WTC11 (cell line): ENCODE results near the gene SBF2.

Source experiments
- CTCF ChIP-seq: fragments of 200-600 bp; IDR thresholded peaks from 2 replicates; pipeline ENCODE4 v1.8.0; 2022; ENCODE audit warnings: antibody characterized with exemption
- E2F5 ChIP-seq: sonication (generic); formaldehyde crosslinking; IDR thresholded peaks from 2 replicates; pipeline ENCODE4 v1.8.1; 2022; ENCODE audit warnings: mild to moderate bottlenecking, moderate library complexity, missing genetic modification reagents
- MAX ChIP-seq: sonication (generic); formaldehyde crosslinking; IDR thresholded peaks from 2 replicates; pipeline ENCODE4 v1.8.0; 2022; ENCODE audit warnings: mild to moderate bottlenecking, missing genetic modification reagents
- ZBTB21 ChIP-seq: sonication (generic); formaldehyde crosslinking; IDR thresholded peaks from 2 replicates; pipeline ENCODE4 v1.8.1; 2023; ENCODE audit warnings: mild to moderate bottlenecking, missing genetic modification reagents, borderline replicate concordance

GRCh38 chr11:9956483-9956882 lies 337.5 kb downstream of the SBF2 start:
- TF ChIP-seq ZBTB21 (CRISPR knock-in tag) (no peak), E2F5 (CRISPR knock-in tag) (no peak), MAX (CRISPR knock-in tag) (no peak), CTCF (no peak)
